OCI-LY3 (cell line): Measurements from ENCODE around the gene SLC22A17.
"Not testable (repeated sequence)": the region's sequence is repeated elsewhere in the genome, so short reads cannot be mapped to it uniquely, and the experiment has no call there.

ENCODE experiments used
- EZH2phosphoT487 ChIP-seq: fragments of 200-600 bp; shearing (Covaris generic); IDR thresholded peaks from 2 replicates; pipeline ENCODE4 v1.6.1; 2018; ENCODE audit warnings: antibody characterized with exemption, mixed run types, low read depth
- TF ChIP-seq, protein P1 (sequence below): fragments of 200-600, 300-600 bp; sonication (generic); IDR thresholded peaks from 2 replicates; pipeline ENCODE4 v1.5.1; 2014; ENCODE audit warnings: antibody characterized with exemption, low read length, low read depth

- TF ChIP-seq, protein P1, sequence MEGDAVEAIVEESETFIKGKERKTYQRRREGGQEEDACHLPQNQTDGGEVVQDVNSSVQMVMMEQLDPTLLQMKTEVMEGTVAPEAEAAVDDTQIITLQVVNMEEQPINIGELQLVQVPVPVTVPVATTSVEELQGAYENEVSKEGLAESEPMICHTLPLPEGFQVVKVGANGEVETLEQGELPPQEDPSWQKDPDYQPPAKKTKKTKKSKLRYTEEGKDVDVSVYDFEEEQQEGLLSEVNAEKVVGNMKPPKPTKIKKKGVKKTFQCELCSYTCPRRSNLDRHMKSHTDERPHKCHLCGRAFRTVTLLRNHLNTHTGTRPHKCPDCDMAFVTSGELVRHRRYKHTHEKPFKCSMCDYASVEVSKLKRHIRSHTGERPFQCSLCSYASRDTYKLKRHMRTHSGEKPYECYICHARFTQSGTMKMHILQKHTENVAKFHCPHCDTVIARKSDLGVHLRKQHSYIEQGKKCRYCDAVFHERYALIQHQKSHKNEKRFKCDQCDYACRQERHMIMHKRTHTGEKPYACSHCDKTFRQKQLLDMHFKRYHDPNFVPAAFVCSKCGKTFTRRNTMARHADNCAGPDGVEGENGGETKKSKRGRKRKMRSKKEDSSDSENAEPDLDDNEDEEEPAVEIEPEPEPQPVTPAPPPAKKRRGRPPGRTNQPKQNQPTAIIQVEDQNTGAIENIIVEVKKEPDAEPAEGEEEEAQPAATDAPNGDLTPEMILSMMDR: not testable (repeated sequence)
- TF ChIP-seq EZH2phosphoT487: not testable (repeated sequence)
Measured at GRCh38 chr14:23325746-23326145, 26.9 kb downstream of the SLC22A17 start.
